Suppressor macrophage treated with lipopolysaccharide for 1 hour (primary cell): ENCODE data around the gene RNASE13.

ENCODE experiments used
- DNase-seq, 3 donors: peaks; one replicate each; pipeline ENCODE4 v3.0.0-alpha.2; 2020 to 2022

RNASE13 gene

GRCh38 chr14:20985650-20986049 lies 49.0 kb downstream of the RNASE13 start:
- peak; percentile 26 to 40 (median 36) for DNase-seq
